ENCODE data around the gene MAGIX. TPM values are rescaled to one million over a fixed set of nuclear protein-coding genes. Genes with fewer than 3 reads are reported as not detected.

Gene MAGIX
- total RNA-seq, 2 experiments from 2014 or later, result 0.97 to 1.5 TPM

DNA sequence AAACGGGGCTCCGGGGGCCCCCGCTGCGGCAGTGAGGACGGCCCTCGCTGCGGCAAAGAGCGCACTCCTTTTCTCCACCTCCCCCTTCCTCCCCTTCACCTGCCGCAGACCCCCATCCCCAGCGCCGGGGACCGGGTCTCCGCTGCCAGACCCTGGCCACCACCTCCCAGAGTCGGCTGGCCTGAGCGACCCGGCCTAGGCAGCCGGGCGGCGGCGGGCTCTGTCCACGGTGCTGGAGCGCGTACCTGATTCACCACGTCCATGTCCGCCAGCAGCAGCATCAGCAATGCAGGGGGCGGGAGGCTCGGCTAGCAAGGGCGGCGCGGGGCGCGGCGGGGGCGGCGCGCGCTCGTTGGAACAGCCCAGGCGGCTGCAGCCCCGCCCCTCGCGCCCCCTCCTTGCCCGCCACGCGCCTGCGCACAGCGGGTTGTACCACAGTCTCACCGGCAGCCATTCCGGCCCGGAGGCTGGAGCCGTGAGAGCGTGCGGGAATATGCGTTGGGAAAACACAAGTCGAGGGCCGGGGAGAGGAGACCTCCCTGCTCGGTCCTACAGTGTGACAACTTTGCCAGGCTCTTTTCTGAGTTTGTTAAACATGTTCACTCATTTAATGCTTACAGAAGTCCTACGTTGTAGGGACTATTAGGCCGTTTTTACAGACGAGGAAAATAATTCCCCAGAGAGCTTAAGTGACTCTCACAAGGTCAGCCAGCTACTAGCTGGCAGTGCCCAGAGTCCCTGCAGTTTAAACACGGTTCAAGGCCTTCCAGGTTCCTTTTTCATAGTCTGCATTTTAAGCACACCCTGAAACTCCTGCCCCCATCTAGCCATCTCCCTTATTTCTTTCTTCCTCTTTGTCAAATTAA is 37.6 kb downstream of the MAGIX start, which contains the start of gene SYP:
Gene SYP, minus strand, starts transcription at position 288 of the 866 bp plus-strand sequence. Its CDS starts 7 bp downstream, at position 281.
- H3K36me3 Mint-ChIP-seq (ENCODE audit: low read depth), result no peaks in the 10 kb centered on the region
- H3K27me3 Mint-ChIP-seq (ENCODE audit: low read depth), result no peaks in the 10 kb centered on the region
- peaks cover 23% of the 10 kb centered on the region for H3K4me1 Mint-ChIP-seq (ENCODE audit: low read depth)
- no peak within 1 kb of the TSS for H3K27ac Mint-ChIP-seq
- peak; percentile 99 for ATAC-seq
- H3K9me3 Mint-ChIP-seq (ENCODE audit: insufficient read depth), result no peaks in the 10 kb centered on the region
- peak; percentile 89 for DNase-seq
- POLR2A ChIA-PET, result no interaction called here
- CTCF ChIA-PET, result interaction anchor here (0.8 kb wide), 1 partner anchor 9 kb away, joined by 3 read pairs; no protein-coding TSS in a partner anchor
- peak within 1 kb of the TSS; percentile 43 for H3K4me3 Mint-ChIP-seq

DNA sequence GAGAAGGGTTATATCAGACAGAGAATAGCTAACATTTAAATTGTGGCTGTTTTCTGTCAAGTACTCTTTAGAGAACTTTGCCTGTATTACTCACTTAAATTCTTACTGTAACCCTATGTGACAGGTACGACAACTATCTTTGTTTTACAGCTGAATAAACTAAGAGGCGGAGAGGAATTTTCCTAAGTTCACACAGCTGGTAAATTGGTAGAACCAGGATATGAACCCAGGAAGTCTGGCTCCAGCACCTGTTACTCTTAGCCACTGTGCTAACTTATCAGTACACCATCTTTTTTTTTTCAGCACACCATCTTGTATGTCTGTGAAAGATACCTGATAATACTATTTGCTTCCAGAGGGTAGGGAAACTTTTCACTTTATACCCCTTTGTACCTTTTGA is 39.5 kb downstream of the MAGIX start:
- Mint-ChIP-seq H3K4me3 (no peak overlapping the region), H3K36me3 (ENCODE audit: low read depth) (no peaks in the 10 kb centered on the region), H3K9me3 (ENCODE audit: insufficient read depth) (no peaks in the 10 kb centered on the region), H3K4me1 (ENCODE audit: low read depth) (peaks cover 23% of the 10 kb centered on the region), H3K27me3 (ENCODE audit: low read depth) (no peaks in the 10 kb centered on the region), H3K27ac (no peak overlapping the region)
- CTCF ChIA-PET, result interaction anchor here (0.8 to 2.2 kb wide), 2 partner anchors 9 to 11 kb away, joined by 3 to 13 read pairs; no protein-coding TSS in a partner anchor
- no peak for ATAC-seq
- POLR2A ChIA-PET, result no interaction called here
- DNase-seq, result no peak

DNA sequence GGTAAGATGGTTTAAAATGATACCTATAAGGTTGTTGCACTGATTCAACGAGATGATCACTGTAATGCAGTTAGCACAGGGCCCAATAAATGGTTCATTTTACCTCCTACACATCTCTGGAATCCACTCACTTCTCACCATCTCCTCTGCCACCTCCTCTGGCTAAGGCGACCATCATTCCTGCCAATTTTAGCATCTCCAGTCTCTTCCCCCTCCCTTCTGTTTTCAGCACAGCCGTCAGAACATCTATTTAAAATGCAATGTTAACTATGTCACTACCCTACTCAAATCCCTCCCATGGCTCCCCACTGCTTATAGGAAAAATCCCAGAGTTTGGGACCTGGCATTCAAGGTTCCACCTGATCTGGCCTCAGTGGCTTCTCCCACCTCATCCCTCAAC is 41.0 kb downstream of the MAGIX start:
- no peak for ATAC-seq
- H3K4me3 Mint-ChIP-seq, result no peak overlapping the region
- no peaks in the 10 kb centered on the region for H3K36me3 Mint-ChIP-seq (ENCODE audit: low read depth)
- H3K9me3 Mint-ChIP-seq (ENCODE audit: insufficient read depth), result no peaks in the 10 kb centered on the region
- no peaks in the 10 kb centered on the region for H3K27me3 Mint-ChIP-seq (ENCODE audit: low read depth)
- ChIA-PET CTCF (interaction anchor here (2.2 kb wide), 1 partner anchor 11 kb away, joined by 13 read pairs; no protein-coding TSS in a partner anchor), POLR2A (no interaction called here)
- H3K4me1 Mint-ChIP-seq (ENCODE audit: low read depth), result peaks cover 16% of the 10 kb centered on the region
- DNase-seq, result no peak
- no peak overlapping the region for H3K27ac Mint-ChIP-seq

DNA sequence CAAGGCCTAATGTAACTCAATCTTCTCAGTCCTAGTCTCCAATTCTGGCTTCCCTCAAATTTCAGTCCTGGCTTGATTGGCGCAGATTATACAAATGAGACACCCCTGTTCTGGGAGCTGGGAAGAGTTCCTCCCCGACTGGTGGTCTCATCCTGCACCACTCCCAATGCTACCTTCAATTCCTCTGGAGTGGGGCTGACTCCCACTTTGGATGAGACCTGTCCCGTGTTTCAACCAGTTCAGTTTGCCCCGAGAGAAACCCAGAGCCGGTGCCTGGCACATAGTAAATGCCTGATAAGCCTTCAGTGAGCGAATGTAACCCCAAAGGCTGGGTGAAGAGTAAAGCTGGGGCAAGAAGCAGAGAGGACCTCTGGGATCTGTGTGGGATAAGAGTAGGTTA is 41.5 kb downstream of the MAGIX start:
- DNase-seq (no peak), ATAC-seq (no peak)
- ChIA-PET CTCF (no interaction called here), POLR2A (no interaction called here)
- Mint-ChIP-seq H3K4me3 (no peak overlapping the region), H3K9me3 (ENCODE audit: insufficient read depth) (no peaks in the 10 kb centered on the region), H3K36me3 (ENCODE audit: low read depth) (no peaks in the 10 kb centered on the region), H3K27me3 (ENCODE audit: low read depth) (no peaks in the 10 kb centered on the region), H3K4me1 (ENCODE audit: low read depth) (peaks cover 12% of the 10 kb centered on the region), H3K27ac (no peak overlapping the region)

DNA sequence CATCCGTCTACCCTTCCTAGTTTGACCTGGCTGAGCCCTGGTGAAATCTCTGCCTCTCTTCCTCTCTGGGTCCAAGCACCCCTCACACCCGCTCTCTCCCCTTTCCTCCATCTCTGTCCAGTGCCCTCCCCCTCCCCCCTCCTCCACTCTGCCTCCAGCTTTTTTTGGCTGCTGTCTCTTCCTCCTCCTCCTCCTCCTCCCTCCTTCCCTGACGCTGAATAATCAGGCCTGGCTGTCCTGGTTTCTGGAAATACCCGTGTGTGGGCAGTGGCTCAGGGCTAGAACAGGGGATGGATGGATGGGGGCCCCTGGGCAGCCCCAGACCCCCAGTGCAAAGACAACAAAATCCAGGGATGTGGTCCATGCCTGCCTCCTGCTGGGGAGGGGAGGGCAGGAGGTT is 42.2 kb downstream of the MAGIX start:
- ChIA-PET POLR2A (no interaction called here), CTCF (no interaction called here)
- ATAC-seq, result no peak
- H3K27ac Mint-ChIP-seq, result no peak overlapping the region
- no peak overlapping the region for H3K4me3 Mint-ChIP-seq
- peaks cover 10% of the 10 kb centered on the region for H3K4me1 Mint-ChIP-seq (ENCODE audit: low read depth)
- no peaks in the 10 kb centered on the region for H3K27me3 Mint-ChIP-seq (ENCODE audit: low read depth)
- H3K36me3 Mint-ChIP-seq (ENCODE audit: low read depth), result no peaks in the 10 kb centered on the region
- no peaks in the 10 kb centered on the region for H3K9me3 Mint-ChIP-seq (ENCODE audit: insufficient read depth)
- no peak for DNase-seq

DNA sequence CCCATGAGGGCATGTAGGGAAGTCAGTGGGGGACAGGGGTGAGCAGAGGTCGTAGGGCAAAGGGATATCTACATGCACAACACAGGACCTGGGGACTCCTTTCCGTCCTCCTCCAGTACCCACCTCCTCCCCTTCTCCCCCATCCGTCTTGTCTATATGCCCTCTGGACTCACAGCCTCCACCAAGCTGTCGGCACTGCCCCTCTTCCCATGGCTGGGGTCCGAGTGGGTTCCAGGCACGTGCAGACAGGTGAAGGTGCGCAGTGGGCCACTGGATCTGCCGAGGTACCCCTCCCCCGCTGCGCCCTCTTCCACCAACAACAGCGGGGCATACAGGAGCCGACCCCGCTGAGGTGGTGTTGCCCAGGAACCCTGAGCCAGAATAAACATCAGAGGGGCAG is 42.9 kb downstream of the MAGIX start:
- POLR2A ChIA-PET, result no interaction called here
- H3K36me3 Mint-ChIP-seq (ENCODE audit: low read depth), result no peaks in the 10 kb centered on the region
- DNase-seq (no peak), ATAC-seq (no peak)
- no peak overlapping the region for H3K27ac Mint-ChIP-seq
- H3K4me1 Mint-ChIP-seq (ENCODE audit: low read depth), result peaks cover 10% of the 10 kb centered on the region
- no peaks in the 10 kb centered on the region for H3K27me3 Mint-ChIP-seq (ENCODE audit: low read depth)
- no peak overlapping the region for H3K4me3 Mint-ChIP-seq
- no peaks in the 10 kb centered on the region for H3K9me3 Mint-ChIP-seq (ENCODE audit: insufficient read depth)
- CTCF ChIA-PET, result no interaction called here

DNA sequence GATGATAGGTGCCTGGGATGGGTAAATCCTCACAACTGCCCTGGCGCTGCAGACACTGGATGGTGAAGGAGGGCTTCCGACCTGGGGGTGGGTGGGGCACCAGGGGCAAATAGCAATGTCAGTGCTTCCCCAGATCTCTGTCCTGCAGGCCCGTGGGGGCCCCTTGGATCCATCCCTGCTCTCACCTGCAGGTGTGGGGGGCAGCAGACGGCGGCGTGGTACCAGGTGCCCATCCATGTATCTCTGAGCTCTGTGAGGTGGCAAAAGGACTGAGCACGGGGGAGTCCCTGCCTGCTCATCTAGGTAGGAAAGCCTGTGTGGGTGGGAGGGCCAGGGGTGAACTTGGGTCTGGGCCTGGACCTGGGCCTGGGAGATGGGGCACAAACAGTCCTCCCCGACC is 44.0 kb downstream of the MAGIX start:
- DNase-seq (no peak), ATAC-seq (no peak)
- ChIA-PET POLR2A (no interaction called here), CTCF (no interaction called here)
- Mint-ChIP-seq H3K36me3 (ENCODE audit: low read depth) (no peaks in the 10 kb centered on the region), H3K9me3 (ENCODE audit: insufficient read depth) (no peaks in the 10 kb centered on the region), H3K4me1 (ENCODE audit: low read depth) (peaks cover 7% of the 10 kb centered on the region), H3K27me3 (ENCODE audit: low read depth) (no peaks in the 10 kb centered on the region), H3K27ac (no peak overlapping the region), H3K4me3 (no peak overlapping the region)

DNA sequence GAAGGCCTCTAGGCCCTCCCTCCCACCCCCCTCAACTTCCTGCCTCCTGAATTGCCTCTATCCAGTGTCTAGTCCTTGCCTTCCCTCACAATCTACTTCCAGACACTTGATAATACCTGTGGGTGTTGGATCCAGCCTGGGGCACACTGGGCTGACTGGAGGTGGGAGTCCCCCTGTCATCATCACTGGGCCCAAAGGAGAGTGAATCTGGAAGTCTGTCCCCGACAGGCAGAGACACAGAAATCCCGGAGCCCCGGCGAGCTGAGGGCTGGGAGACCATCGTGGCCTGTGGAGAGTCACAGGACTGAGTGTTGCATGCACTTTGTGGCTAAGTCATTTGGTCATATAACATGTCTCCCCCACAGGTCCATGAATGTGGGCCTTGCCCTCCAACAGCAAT is 45.8 kb downstream of the MAGIX start:
- H3K27me3 Mint-ChIP-seq (ENCODE audit: low read depth), result no peaks in the 10 kb centered on the region
- H3K27ac Mint-ChIP-seq, result no peak overlapping the region
- H3K36me3 Mint-ChIP-seq (ENCODE audit: low read depth), result no peaks in the 10 kb centered on the region
- ATAC-seq, result no peak
- no peak for DNase-seq
- H3K4me3 Mint-ChIP-seq, result no peak overlapping the region
- CTCF ChIA-PET, result no interaction called here
- no peaks in the 10 kb centered on the region for H3K9me3 Mint-ChIP-seq (ENCODE audit: insufficient read depth)
- peaks cover 4% of the 10 kb centered on the region for H3K4me1 Mint-ChIP-seq (ENCODE audit: low read depth)
- POLR2A ChIA-PET, result no interaction called here

DNA sequence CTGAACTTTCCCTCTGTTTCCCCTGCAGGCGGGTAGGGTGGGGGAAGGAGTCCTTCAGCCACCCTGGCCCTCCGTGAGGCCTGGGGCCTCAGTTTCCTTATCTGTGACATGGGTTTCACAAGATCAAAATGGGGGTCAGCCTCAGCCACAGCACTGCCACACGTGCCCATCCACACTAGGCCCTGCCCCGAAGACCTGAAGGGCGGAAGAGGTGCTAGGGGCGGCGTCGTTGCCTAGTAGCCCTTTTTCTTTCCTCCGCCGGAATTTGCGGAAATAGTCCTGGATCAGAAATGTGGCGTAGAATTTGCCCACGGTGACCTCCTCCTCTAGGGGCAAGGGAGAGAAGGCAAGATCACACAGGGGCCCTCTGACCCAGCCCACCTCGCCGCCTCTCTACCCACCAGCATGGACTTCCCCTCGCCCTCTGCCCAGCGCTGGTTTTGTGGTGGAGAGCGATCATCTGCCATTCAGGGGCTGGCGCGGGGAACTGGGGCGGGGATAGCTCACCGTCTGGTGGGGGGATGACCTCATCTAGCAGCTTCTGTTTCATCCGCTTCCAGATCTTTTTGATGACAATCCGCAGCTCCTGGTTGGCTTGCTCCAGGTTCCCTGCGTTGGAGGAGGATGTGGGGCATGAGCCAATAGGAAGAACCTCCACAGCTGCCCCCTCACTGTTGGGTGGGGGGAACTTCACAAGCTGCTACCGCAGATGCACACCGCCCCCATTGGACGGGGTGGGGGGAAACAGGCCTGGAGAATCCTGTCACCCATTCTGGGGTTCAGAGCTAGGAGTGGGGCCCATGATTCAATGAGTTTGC is 47.1 kb downstream of the MAGIX start:
- Mint-ChIP-seq H3K4me3 (peak overlapping the region; percentile 12), H3K27ac (no peak overlapping the region), H3K9me3 (ENCODE audit: insufficient read depth) (no peaks in the 10 kb centered on the region), H3K4me1 (ENCODE audit: low read depth) (peaks cover 4% of the 10 kb centered on the region), H3K27me3 (ENCODE audit: low read depth) (no peaks in the 10 kb centered on the region), H3K36me3 (ENCODE audit: low read depth) (no peaks in the 10 kb centered on the region)
- ATAC-seq (peak; percentile 33), DNase-seq (peak; percentile 32)
- ChIA-PET POLR2A (no interaction called here), CTCF (interaction anchor here (0.8 to 0.9 kb wide), 2 partner anchors 10 to 18 kb away, joined by 3 to 4 read pairs; no protein-coding TSS in a partner anchor)

DNA sequence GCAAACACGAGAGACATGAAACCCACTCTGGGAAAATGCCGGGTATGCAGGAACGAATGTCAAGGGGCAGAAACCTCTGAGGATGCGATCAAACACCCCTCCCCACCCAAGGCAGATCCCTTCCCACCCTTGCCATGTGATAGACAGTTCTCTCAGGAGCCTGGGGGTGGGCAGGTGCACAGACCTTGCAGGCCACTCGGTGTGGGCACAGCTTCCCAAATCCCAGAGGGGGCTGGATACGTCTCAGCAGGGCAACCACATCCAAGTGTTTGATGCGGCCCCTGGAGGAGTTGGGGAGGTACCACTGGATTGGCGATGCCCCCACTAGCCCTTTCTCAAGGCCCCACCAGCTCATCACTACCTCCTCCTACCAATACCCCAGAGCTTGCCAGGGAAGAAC is 47.8 kb downstream of the MAGIX start:
- Mint-ChIP-seq H3K27ac (no peak overlapping the region), H3K36me3 (ENCODE audit: low read depth) (no peaks in the 10 kb centered on the region), H3K4me1 (ENCODE audit: low read depth) (peaks cover 4% of the 10 kb centered on the region), H3K4me3 (no peak overlapping the region), H3K27me3 (ENCODE audit: low read depth) (no peaks in the 10 kb centered on the region), H3K9me3 (ENCODE audit: insufficient read depth) (no peaks in the 10 kb centered on the region)
- CTCF ChIA-PET, result no interaction called here
- POLR2A ChIA-PET, result no interaction called here
- no peak for ATAC-seq
- DNase-seq, result no peak

DNA sequence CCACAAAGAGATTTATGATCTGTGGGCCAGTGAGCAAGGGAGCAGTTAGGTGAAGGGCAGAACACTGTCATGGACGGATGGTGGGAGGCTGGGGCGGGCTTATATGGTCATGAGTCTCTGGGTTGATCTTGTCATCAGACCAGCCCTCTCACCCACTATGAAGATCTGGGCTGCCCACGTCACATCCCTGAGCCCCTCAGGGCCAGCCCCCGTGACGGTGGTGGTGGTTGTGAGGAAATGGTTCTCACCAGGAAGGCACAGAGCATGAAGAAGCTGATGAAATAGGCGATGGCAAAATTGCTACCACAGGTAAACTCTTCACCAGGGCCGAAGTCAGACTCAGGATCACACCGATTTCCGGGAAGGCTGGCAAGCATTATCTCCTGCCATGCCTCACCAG is 48.5 kb downstream of the MAGIX start:
- Mint-ChIP-seq H3K27ac (no peak overlapping the region), H3K27me3 (ENCODE audit: low read depth) (no peaks in the 10 kb centered on the region), H3K9me3 (ENCODE audit: insufficient read depth) (no peaks in the 10 kb centered on the region), H3K4me3 (no peak overlapping the region), H3K36me3 (ENCODE audit: low read depth) (no peaks in the 10 kb centered on the region), H3K4me1 (ENCODE audit: low read depth) (peaks cover 4% of the 10 kb centered on the region)
- ChIA-PET CTCF (no interaction called here), POLR2A (no interaction called here)
- DNase-seq (no peak), ATAC-seq (no peak)

DNA sequence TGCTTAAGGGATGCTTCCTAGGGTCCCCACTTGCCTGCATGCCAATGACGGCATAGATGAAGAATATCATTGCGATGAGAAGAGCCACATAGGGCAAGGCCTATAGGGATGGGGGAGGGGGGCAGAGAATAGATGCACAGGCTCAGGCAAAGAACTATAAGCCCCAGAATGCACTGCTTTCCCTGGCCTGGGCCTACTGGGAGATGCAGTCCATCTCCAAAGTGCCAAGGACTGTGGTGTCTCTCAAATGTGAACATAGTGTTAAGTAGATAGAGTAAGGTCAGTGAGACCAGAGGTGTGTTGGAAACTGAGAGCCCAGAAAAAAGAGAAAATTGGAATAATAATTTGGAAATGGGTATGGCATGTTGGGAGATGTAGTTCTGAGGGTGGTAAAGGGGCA is 49.7 kb downstream of the MAGIX start:
- H3K4me3 Mint-ChIP-seq, result no peak overlapping the region
- DNase-seq (no peak), ATAC-seq (no peak)
- no peaks in the 10 kb centered on the region for H3K9me3 Mint-ChIP-seq (ENCODE audit: insufficient read depth)
- ChIA-PET POLR2A (no interaction called here), CTCF (no interaction called here)
- peaks cover 4% of the 10 kb centered on the region for H3K4me1 Mint-ChIP-seq (ENCODE audit: low read depth)
- H3K27me3 Mint-ChIP-seq (ENCODE audit: low read depth), result no peaks in the 10 kb centered on the region
- H3K27ac Mint-ChIP-seq, result no peak overlapping the region
- H3K36me3 Mint-ChIP-seq (ENCODE audit: low read depth), result no peaks in the 10 kb centered on the region
